Ishikawa (cell line): Measurements from ENCODE around the gene RAP2B.

ENCODE experiments used
- CEBPB ChIP-seq: IDR thresholded peaks from 2 replicates; pipeline ENCODE4 v1.6.1; 2012
- CREB1 ChIP-seq: IDR thresholded peaks from 2 replicates; pipeline ENCODE4 v1.6.1; 2012; ENCODE audit warnings: low read depth
- EGR1 ChIP-seq: IDR thresholded peaks from 2 replicates; pipeline ENCODE4 v1.6.1; 2012
- EP300 ChIP-seq: IDR thresholded peaks from 2 replicates; pipeline ENCODE4 v1.6.1; 2012; ENCODE audit warnings: borderline replicate concordance
- FOXM1 ChIP-seq: IDR thresholded peaks from 2 replicates; pipeline ENCODE4 v1.6.1; 2012; ENCODE audit warnings: low read depth, borderline replicate concordance
- MAX ChIP-seq: IDR thresholded peaks from 2 replicates; pipeline ENCODE4 v1.6.1; 2012
- NFIC ChIP-seq: IDR thresholded peaks from 2 replicates; pipeline ENCODE4 v1.6.1; 2012
- RAD21 ChIP-seq: IDR thresholded peaks from 2 replicates; pipeline ENCODE4 v1.6.1; 2012; ENCODE audit warnings: low read depth
- TAF1 ChIP-seq: IDR thresholded peaks from 2 replicates; pipeline ENCODE4 v1.6.1; 2012; ENCODE audit warnings: low read depth, mild to moderate bottlenecking
- TCF12 ChIP-seq: IDR thresholded peaks from 2 replicates; pipeline ENCODE4 v1.6.1; 2012; ENCODE audit warnings: low read depth
- TEAD4 ChIP-seq: IDR thresholded peaks from 2 replicates; pipeline ENCODE4 v1.6.1; 2012
- USF1 ChIP-seq: IDR thresholded peaks from 2 replicates; pipeline ENCODE4 v1.6.1; 2012
- YY1 ChIP-seq: IDR thresholded peaks from 2 replicates; pipeline ENCODE4 v1.6.1; 2012; ENCODE audit warnings: low read depth
- ZBTB7A ChIP-seq: IDR thresholded peaks from 2 replicates; pipeline ENCODE4 v1.6.1; 2012; ENCODE audit warnings: low read depth
- TF ChIP-seq, protein P1 (sequence below): IDR thresholded peaks from 2 replicates; pipeline ENCODE4 v1.6.1; 2012; ENCODE audit warnings: low read depth, mild to moderate bottlenecking

RAP2B gene

GRCh38 chr3:153192327-153192726 is 30.3 kb downstream of the RAP2B start:
- TF ChIP-seq, protein P1, sequence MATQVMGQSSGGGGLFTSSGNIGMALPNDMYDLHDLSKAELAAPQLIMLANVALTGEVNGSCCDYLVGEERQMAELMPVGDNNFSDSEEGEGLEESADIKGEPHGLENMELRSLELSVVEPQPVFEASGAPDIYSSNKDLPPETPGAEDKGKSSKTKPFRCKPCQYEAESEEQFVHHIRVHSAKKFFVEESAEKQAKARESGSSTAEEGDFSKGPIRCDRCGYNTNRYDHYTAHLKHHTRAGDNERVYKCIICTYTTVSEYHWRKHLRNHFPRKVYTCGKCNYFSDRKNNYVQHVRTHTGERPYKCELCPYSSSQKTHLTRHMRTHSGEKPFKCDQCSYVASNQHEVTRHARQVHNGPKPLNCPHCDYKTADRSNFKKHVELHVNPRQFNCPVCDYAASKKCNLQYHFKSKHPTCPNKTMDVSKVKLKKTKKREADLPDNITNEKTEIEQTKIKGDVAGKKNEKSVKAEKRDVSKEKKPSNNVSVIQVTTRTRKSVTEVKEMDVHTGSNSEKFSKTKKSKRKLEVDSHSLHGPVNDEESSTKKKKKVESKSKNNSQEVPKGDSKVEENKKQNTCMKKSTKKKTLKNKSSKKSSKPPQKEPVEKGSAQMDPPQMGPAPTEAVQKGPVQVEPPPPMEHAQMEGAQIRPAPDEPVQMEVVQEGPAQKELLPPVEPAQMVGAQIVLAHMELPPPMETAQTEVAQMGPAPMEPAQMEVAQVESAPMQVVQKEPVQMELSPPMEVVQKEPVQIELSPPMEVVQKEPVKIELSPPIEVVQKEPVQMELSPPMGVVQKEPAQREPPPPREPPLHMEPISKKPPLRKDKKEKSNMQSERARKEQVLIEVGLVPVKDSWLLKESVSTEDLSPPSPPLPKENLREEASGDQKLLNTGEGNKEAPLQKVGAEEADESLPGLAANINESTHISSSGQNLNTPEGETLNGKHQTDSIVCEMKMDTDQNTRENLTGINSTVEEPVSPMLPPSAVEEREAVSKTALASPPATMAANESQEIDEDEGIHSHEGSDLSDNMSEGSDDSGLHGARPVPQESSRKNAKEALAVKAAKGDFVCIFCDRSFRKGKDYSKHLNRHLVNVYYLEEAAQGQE = no peak
- TF ChIP-seq ZBTB7A (no peak), NFIC (no peak), RAD21 (no peak), YY1 (no peak), EP300 (no peak), TAF1 (no peak), USF1 (no peak)

GRCh38 chr3:153195349-153195879 is 33.4 kb downstream of the RAP2B start:
- TF ChIP-seq FOXM1 = no peak
- no peak for TF ChIP-seq CEBPB
- no peak for TF ChIP-seq USF1
- TF ChIP-seq TAF1 = no peak
- TF ChIP-seq, protein P1 = no peak
- no peak for TF ChIP-seq YY1
- TF ChIP-seq TEAD4 = no peak
- no peak for TF ChIP-seq ZBTB7A

GRCh38 chr3:153209596-153209995 is 47.6 kb downstream of the RAP2B start:
- TF ChIP-seq FOXM1 (no peak), MAX (no peak), TAF1 (no peak), EP300 (no peak), CEBPB (no peak), TCF12 (no peak), CREB1 (no peak), TEAD4 (no peak), ZBTB7A (no peak)
- TF ChIP-seq, protein P1 = no peak

- TF ChIP-seq CEBPB (no peak), ZBTB7A (no peak), TEAD4 (no peak), YY1 (no peak), RAD21 (no peak), MAX (no peak), EGR1 (no peak), CREB1 (no peak), EP300 (no peak), TCF12 (no peak), FOXM1 (no peak), NFIC (no peak), TAF1 (no peak), USF1 (no peak)
- TF ChIP-seq, protein P1 = no peak
Observed at GRCh38 chr3:153210146-153210545, 48.1 kb downstream of the RAP2B start.
